SU-DHL-6 (cell line): ENCODE data around the gene KLHL29.

Experiments used
- H2AFZ ChIP-seq: fragments of 200-600 bp; sonication (generic); 2 replicates; pipeline ENCODE4 v1.6.1; 2014; ENCODE audit warnings: low read depth, mild to moderate bottlenecking, moderate library complexity, mixed read lengths, antibody characterized with exemption, low read length; ENCODE audit not compliant: severe bottlenecking
- H3F3A ChIP-seq: fragments of 200-600 bp; shearing (Covaris generic); 2 replicates; pipeline ENCODE4 v1.6.0; 2016; ENCODE audit warnings: antibody characterized with exemption, mild to moderate bottlenecking; ENCODE audit not compliant: insufficient read depth
- H3K27ac ChIP-seq: fragments of 200-600 bp; sonication (generic); 2 replicates; pipeline ENCODE4 v1.5.1; 2016; ENCODE audit warnings: low read depth, mild to moderate bottlenecking, low read length, moderate library complexity, mixed read lengths
- H3K27me3 ChIP-seq: fragments of 200-600 bp; sonication (generic), shearing (Covaris generic); 2 replicates; pipeline ENCODE4 v1.6.0; 2014; ENCODE audit warnings: mild to moderate bottlenecking, low read length
- H3K36me3 ChIP-seq: fragments of 200-600 bp; sonication (generic); 2 replicates; pipeline ENCODE4 v1.6.1; 2014; ENCODE audit warnings: mild to moderate bottlenecking, low read length, mixed read lengths
- H3K4me2 ChIP-seq: fragments of 300-600, 200-600 bp; shearing (Covaris generic), sonication (generic); 2 replicates; pipeline ENCODE4 v1.6.0; 2014; ENCODE audit warnings: low read length, low read depth, mild to moderate bottlenecking; ENCODE audit not compliant: poor library complexity, severe bottlenecking
- H3K4me3 ChIP-seq: fragments of 200-600 bp; sonication (generic); 2 replicates; pipeline ENCODE4 v1.5.1; 2014; ENCODE audit warnings: antibody characterized with exemption, low read length, mild to moderate bottlenecking, mixed read lengths; ENCODE audit not compliant: insufficient read depth, poor library complexity, severe bottlenecking
- H3K79me2 ChIP-seq: fragments of 200-600 bp; sonication (generic); 2 replicates; pipeline ENCODE4 v1.6.1; 2014; ENCODE audit warnings: mild to moderate bottlenecking, low read length, moderate library complexity; ENCODE audit not compliant: insufficient read depth
- H3K9ac ChIP-seq: fragments of 200-600 bp; sonication (generic); 2 replicates; pipeline ENCODE4 v1.7.0; 2014; ENCODE audit warnings: mild to moderate bottlenecking, low read length
- H3K9me2 ChIP-seq: fragments of 200-600 bp; sonication (generic); replicated peaks from 2 replicates; pipeline ENCODE4 v1.6.1; 2014; ENCODE audit warnings: low read length; ENCODE audit not compliant: insufficient read depth
- H3K9me3 ChIP-seq: fragments of 200-600 bp; sonication (generic); 2 replicates; pipeline ENCODE4 v1.6.1; 2014; ENCODE audit warnings: low read length, mixed read lengths; ENCODE audit not compliant: insufficient read depth
- H4K20me1 ChIP-seq: fragments of 200-600 bp; sonication (generic); 2 replicates; pipeline ENCODE4 v1.6.1; 2014; ENCODE audit warnings: low read depth, mild to moderate bottlenecking, antibody characterized with exemption, low read length, moderate library complexity, mixed read lengths
- CTCF ChIP-seq: fragments of 200-600 bp; sonication (generic); IDR thresholded peaks from one replicate; pipeline ENCODE4 v1.5.1; 2017; ENCODE audit warnings: antibody characterized with exemption, mild to moderate bottlenecking, low read length, moderate library complexity; ENCODE audit not compliant: insufficient read depth, poor library complexity, severe bottlenecking
- EZH2phosphoT487 ChIP-seq: fragments of 200-600 bp; sonication (generic), shearing (Covaris generic); conservative IDR thresholded peaks from 2 replicates; pipeline ENCODE4 v1.6.1; 2018; ENCODE audit warnings: mild to moderate bottlenecking, antibody characterized with exemption, low read length, moderate library complexity, mixed read lengths

The KLHL29 gene

DNA sequence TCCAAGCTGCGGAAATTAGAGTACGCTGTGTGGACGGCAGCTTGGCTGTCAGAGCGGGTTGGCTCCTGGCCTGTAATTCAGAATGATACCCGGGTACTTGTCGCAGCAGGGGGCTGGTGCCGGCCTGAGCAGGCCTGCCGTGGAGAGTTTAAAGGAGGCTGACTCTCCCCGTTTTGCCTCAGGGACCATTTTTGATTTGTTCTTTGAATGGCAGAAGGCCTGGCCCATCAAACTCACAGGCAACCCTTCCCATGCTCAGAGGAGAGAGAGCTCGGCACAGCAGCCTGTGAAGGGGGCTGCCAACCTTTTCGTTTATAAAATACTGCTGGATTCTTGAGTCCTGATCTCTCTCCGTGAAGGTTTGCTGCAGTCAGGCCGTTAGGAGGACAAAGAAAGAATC, 151.3 kb downstream of the KLHL29 start:
- Histone ChIP-seq H3K4me3 (no peak overlapping the region), H3K36me3 (no peaks in the 10 kb centered on the region), H2AFZ (no peak overlapping the region), H4K20me1 (no peaks in the 10 kb centered on the region), H3K9me3 (no peaks in the 10 kb centered on the region), H3F3A (no peaks in the 10 kb centered on the region), H3K27ac (no peak overlapping the region), H3K9me2 (no peaks in the 10 kb centered on the region), H3K27me3 (no peaks in the 10 kb centered on the region), H3K79me2 (no peaks in the 10 kb centered on the region), H3K9ac (no peak overlapping the region), H3K4me2 (no peak overlapping the region)
- no peak for TF ChIP-seq CTCF
- no peak for TF ChIP-seq EZH2phosphoT487

DNA sequence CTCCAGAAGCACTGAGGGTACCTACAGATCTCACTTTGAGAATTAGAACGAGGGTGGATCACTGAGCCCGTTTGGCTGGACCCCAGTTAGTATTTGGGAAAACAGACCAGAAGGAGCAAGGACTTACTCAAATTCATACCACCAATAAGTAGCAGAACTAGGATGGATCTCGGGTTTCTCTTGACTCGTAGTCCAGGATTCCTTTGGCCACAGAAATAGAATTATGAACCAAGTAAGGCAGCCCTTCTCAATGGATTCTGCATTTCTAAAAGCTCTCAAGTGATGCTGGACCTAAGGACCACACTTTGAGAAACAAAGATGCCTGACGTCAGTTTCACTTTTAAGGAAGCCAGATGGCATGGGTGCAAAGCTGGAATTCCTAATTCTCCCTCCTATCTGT, 153.0 kb downstream of the KLHL29 start:
- no peaks in the 10 kb centered on the region for H3K79me2 ChIP-seq
- no peak overlapping the region for H2AFZ ChIP-seq
- no peak overlapping the region for H3K9ac ChIP-seq
- H3K27ac ChIP-seq, result no peak overlapping the region
- H4K20me1 ChIP-seq, result no peaks in the 10 kb centered on the region
- H3K9me2 ChIP-seq, result no peaks in the 10 kb centered on the region
- H3K4me2 ChIP-seq, result no peak overlapping the region
- no peaks in the 10 kb centered on the region for H3K36me3 ChIP-seq
- H3K9me3 ChIP-seq, result no peaks in the 10 kb centered on the region
- TF ChIP-seq CTCF (no peak), EZH2phosphoT487 (no peak)
- no peaks in the 10 kb centered on the region for H3F3A ChIP-seq
- H3K27me3 ChIP-seq, result no peaks in the 10 kb centered on the region
- H3K4me3 ChIP-seq, result no peak overlapping the region

DNA sequence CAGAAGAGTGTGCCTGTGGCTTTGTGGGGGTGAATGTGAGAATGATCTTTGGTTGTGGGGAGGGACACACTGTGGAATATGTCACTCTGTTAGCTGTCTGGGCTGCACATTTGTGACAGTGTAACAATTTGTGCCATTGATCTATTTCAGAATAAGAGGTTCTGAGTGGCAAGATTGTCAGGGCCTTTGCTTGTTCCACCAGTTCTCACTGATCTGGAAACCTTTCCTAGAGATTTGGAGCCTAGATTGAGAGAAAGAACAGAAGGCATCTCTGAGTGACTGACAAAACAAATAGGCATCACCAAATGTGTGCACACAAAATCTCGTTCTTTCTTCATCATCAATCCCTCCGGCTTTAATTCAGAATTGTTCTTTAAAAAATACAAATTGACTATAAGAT, 153.6 kb downstream of the KLHL29 start:
- H4K20me1 ChIP-seq, result no peaks in the 10 kb centered on the region
- no peaks in the 10 kb centered on the region for H3K9me2 ChIP-seq
- H3K27ac ChIP-seq, result no peak overlapping the region
- no peaks in the 10 kb centered on the region for H3F3A ChIP-seq
- H2AFZ ChIP-seq, result no peak overlapping the region
- H3K36me3 ChIP-seq, result no peaks in the 10 kb centered on the region
- H3K9me3 ChIP-seq, result no peaks in the 10 kb centered on the region
- no peaks in the 10 kb centered on the region for H3K79me2 ChIP-seq
- H3K4me3 ChIP-seq, result no peak overlapping the region
- no peak for TF ChIP-seq EZH2phosphoT487
- TF ChIP-seq CTCF, result no peak
- no peak overlapping the region for H3K9ac ChIP-seq
- no peak overlapping the region for H3K4me2 ChIP-seq
- H3K27me3 ChIP-seq, result no peaks in the 10 kb centered on the region
